GM08714 (cell line): Measurements from ENCODE around the gene RAB3D.

Experiments used
- H3K4me3 ChIP-seq: fragments of 200-500 bp; sonication (Bioruptor generic); 2 replicates; pipeline ENCODE4 v1.5.1; 2014; ENCODE audit warnings: mild to moderate bottlenecking, low read length, inconsistent platforms
- ZNF274 ChIP-seq: IDR thresholded peaks from 2 replicates; pipeline ENCODE4 v1.6.1; 2012; ENCODE audit warnings: mild to moderate bottlenecking, low read depth, low read length

Gene RAB3D

GRCh38 chr19:11281356-11282049 lies 58.0 kb downstream of the RAB3D start:
- TF ChIP-seq ZNF274: no peak
- H3K4me3 ChIP-seq: no peak overlapping the region

- no peak for TF ChIP-seq ZNF274
These were observed 59.8 kb downstream of the RAB3D start for GRCh38 chr19:11279505-11280236.

GRCh38 chr19:11278670-11279069 lies 60.8 kb downstream of the RAB3D start:
- H3K4me3 ChIP-seq: no peak overlapping the region
- no peak for TF ChIP-seq ZNF274

More at GRCh38 chr19:11279505-11280236, 59.8 kb downstream of the RAB3D start:
- H3K4me3 ChIP-seq: no peak overlapping the region

- TF ChIP-seq ZNF274: no peak
- no peak overlapping the region for H3K4me3 ChIP-seq
These were observed 64.8 kb downstream of the RAB3D start for GRCh38 chr19:11274533-11275086.

- H3K4me3 ChIP-seq: no peak overlapping the region
- TF ChIP-seq ZNF274: no peak
These were observed 65.5 kb downstream of the RAB3D start for GRCh38 chr19:11273989-11274388.

- no peak for TF ChIP-seq ZNF274
- no peak overlapping the region for H3K4me3 ChIP-seq
These were observed 66.2 kb downstream of the RAB3D start for GRCh38 chr19:11273296-11273695.
